GM12801 (cell line): ENCODE measurements around the gene MARVELD3.

Experiments used
- TF ChIP-seq, protein P1 (sequence below): IDR thresholded peaks from one replicate; pipeline ENCODE4 v1.5.1; 2011; ENCODE audit warnings: control low read depth; ENCODE audit not compliant: insufficient read length; ENCODE audit errors: extremely low read depth

Gene MARVELD3

DNA sequence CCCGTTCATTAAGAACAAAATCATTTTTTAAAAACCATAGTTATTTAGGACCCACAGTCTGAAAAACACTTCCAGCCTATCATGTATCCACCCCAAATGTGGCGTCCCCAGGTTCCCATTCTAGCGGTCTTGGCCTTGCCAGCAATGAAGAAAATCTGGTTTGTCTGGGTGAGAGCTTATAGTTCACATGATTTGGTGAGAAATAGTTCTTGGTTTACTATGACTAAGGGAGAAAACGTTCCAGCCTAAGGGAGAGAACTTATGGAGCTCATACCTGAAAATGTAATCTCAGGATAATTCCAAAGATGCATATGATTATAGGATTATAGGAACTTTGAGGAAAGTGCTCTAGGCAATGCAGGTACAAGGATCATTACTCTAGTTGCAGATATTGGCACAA is 4.8 kb downstream of the MARVELD3 start:
- TF ChIP-seq, protein P1, sequence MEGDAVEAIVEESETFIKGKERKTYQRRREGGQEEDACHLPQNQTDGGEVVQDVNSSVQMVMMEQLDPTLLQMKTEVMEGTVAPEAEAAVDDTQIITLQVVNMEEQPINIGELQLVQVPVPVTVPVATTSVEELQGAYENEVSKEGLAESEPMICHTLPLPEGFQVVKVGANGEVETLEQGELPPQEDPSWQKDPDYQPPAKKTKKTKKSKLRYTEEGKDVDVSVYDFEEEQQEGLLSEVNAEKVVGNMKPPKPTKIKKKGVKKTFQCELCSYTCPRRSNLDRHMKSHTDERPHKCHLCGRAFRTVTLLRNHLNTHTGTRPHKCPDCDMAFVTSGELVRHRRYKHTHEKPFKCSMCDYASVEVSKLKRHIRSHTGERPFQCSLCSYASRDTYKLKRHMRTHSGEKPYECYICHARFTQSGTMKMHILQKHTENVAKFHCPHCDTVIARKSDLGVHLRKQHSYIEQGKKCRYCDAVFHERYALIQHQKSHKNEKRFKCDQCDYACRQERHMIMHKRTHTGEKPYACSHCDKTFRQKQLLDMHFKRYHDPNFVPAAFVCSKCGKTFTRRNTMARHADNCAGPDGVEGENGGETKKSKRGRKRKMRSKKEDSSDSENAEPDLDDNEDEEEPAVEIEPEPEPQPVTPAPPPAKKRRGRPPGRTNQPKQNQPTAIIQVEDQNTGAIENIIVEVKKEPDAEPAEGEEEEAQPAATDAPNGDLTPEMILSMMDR: no peak

DNA sequence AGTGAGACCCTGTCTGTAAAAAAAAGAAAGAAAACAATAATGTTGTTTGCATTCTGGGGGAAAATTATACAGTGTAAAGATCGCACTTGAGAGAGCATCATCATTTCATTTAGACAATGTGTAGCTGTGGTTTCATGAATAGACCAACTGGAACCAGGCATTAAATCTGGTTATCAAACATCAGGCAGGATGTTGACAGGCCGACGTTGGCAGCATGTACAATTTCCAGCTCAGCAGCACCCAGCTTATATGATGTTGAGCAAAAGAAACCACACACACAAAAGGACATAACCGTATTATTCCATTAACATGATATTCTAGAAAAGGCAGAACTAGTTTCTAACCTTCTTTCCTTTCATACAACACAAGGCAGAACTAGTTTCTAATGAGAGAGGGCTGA is 5.8 kb downstream of the MARVELD3 start:
- TF ChIP-seq, protein P1: no peak

DNA sequence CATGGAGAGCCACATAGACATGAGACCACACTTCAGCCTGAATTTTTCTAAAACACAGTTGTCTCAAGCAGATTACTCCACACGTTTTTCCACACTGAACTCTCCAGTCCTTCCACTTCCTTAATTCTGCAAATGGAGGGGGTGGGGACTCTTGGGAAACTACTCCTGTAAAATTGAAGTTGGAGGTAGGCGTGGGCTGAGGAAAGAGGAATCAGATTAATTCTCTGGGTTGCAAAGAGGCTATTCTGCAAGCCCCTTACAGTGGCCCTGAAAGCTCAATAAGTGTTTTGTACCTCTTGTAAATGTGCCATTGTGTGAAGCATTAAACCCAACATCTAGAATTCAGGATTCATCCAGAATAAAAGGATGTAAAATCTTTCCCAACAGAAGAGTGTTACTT is 9.6 kb downstream of the MARVELD3 start:
- TF ChIP-seq, protein P1: no peak

DNA sequence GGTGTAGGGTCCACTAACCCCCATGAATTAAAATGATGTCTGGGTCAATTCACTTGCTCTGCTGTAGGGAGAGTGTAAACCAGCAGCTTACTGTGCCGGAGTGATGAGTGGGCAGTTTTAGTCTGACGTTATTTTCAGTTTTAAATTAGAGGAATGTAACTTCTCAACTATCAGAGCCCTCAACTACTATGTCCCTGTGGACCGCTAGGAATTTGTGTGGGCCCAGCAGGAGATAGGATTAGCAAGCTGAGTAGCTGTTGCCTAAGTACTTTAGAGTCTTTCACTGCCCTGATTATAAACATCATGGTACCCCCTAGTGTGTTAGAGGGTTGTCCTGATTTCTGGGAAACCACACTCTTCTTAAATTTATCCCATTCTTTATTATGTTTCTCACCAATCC is 11.4 kb downstream of the MARVELD3 start:
- TF ChIP-seq, protein P1: no peak

DNA sequence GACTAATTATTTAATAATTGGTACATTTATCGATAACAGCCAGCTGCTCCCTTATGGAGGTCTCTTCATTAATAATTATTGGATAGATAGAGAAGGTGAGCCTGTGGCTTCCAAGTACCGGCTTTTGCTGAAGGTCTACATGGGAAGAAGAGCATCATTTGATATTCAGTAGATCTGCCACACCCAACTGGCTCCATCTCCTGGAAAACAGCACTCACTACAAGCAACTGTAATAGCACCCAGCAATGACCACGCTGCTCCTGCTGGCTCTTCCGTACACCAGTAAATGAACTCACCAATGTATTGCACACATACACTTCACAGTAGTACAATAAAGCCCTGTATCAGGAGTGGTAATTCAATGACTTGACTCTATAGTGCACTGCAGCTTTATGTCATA is 19.5 kb downstream of the MARVELD3 start:
- TF ChIP-seq, protein P1: no peak

DNA sequence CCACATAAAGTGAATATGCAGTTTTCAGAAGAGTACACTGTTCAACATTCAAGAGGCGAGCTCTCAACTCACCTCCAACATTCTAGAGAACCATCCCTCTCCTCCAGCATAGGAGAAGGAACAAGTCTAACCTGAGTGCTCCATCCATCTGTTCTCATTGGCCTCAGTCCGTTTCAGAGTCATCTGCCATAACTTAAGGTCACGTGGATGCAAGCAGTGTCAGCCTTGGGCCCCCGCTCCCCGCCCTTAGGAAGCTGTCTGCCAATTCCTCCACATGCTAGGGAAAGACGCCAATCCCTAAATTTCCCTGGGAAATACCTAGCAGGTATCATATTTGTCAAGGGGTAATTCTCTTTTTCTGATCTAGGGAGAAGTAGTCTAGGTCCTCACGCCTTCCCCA is 21.4 kb downstream of the MARVELD3 start:
- TF ChIP-seq, protein P1: no peak

DNA sequence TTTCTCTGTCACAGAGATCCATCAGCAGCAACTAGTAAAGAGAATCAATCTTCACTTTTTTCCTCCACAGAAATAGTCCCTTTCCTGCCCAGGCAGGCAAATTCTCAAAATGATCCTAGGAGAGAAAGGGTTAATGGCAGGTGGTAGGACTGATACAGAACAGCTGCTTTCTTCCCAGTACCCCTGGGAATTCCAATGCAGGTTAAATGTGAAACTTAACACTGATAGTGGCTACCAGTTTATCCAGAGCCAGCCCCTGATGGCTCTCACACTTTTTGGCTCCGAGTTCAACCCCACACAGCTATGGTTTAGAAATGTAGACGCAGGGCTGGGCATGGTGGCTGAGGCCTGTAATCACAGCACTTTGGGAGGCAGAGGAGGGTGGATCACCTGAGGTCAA is 22.2 kb downstream of the MARVELD3 start:
- TF ChIP-seq, protein P1: no peak

DNA sequence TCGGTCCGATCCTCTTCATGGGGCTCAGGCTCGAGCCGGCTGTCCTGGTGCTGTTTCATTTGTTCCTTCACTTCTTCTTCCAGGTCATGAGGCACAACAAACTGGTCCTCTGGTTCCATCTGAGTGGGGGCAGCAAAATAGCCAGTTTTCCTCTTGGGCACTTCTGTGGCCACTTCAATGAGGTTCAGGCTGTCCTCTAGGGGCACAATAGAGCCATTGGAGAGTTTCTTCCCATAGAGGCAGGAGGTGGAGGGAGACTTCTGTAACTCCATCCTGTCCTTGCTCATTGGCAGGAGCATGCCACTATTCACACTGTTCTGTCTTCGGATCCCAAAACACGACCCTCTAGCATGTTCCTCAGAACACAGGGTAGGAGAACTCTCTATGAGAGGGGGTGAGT is 22.9 kb downstream of the MARVELD3 start:
- TF ChIP-seq, protein P1: no peak
